WTC11 (cell line): ENCODE data around the gene HSDL2. TPM values are rescaled to one million over a fixed set of nuclear protein-coding genes. Genes with fewer than 3 reads are reported as not detected.
"Not testable (repeated sequence)": the region's sequence is repeated elsewhere in the genome, so short reads cannot be mapped to it uniquely, and the experiment has no call there.

Experiments
- ATAC-seq: fragments of 200-7000 bp; cut with Tn5 transposase; 2 replicates; pipeline ENCODE4 v1.10.0; 2021; ENCODE audit warnings: mild to moderate bottlenecking, moderate library complexity
- CTCF ChIA-PET: fragments of 300-600 bp; sonication (Branson Sonifier 250); formaldehyde crosslinking; loops from one replicate; lab custom pipeline; 2021; ENCODE audit warnings: antibody characterized with exemption; lab: Charles Lee
- POLR2A ChIA-PET: fragments of 350-600 bp; sonication (Branson Sonifier 250); formaldehyde crosslinking; loops from one replicate; lab custom pipeline; 2021; ENCODE audit warnings: antibody characterized with exemption; lab: Charles Lee
- DNase-seq: peaks from one replicate; pipeline ENCODE4 v3.0.0; 2021; ENCODE audit warnings: low spot score
- H3K27ac Mint-ChIP-seq: 2 replicates; pipeline ENCODE4 v1.8.0; 2021; ENCODE audit warnings: mixed read lengths
- H3K27me3 Mint-ChIP-seq: 2 replicates; pipeline ENCODE4 v1.8.0; 2021; ENCODE audit warnings: low read depth, mild to moderate bottlenecking, moderate library complexity, mixed read lengths
- H3K36me3 Mint-ChIP-seq: 2 replicates; pipeline ENCODE4 v1.8.0; 2021; ENCODE audit warnings: mixed read lengths
- H3K4me1 Mint-ChIP-seq: 2 replicates; pipeline ENCODE4 v1.8.0; 2022; ENCODE audit warnings: mixed read lengths
- H3K4me3 Mint-ChIP-seq: 2 replicates; pipeline ENCODE4 v1.8.0; 2021; ENCODE audit warnings: mild to moderate bottlenecking, moderate library complexity, mixed read lengths
- H3K9me3 Mint-ChIP-seq: 2 replicates; pipeline ENCODE4 v1.8.0; 2021; ENCODE audit warnings: mixed read lengths
- ATF3 ChIP-seq: sonication (generic); formaldehyde crosslinking; conservative IDR thresholded peaks from 2 replicates; pipeline ENCODE4 v1.8.1; 2022; ENCODE audit warnings: mild to moderate bottlenecking, missing genetic modification reagents
- CDX4 ChIP-seq: fragments of 250-450 bp; sonication (Bioruptor Pico); IDR thresholded peaks from 2 replicates; pipeline ENCODE4 v1.9.0; 2021; ENCODE audit warnings: moderate library complexity, mild to moderate bottlenecking, inconsistent platforms, borderline replicate concordance
- CREM ChIP-seq: sonication (generic); formaldehyde crosslinking; IDR thresholded peaks from 2 replicates; pipeline ENCODE4 v1.8.1; 2022; ENCODE audit warnings: mild to moderate bottlenecking, missing genetic modification reagents, moderate library complexity
- FOXJ3 ChIP-seq: sonication (generic); formaldehyde crosslinking; IDR thresholded peaks from 2 replicates; pipeline ENCODE4 v1.9.0; 2021; ENCODE audit warnings: missing genetic modification reagents, mild to moderate bottlenecking, borderline replicate concordance
- FOXK1 ChIP-seq: sonication (generic); formaldehyde crosslinking; IDR thresholded peaks from 2 replicates; pipeline ENCODE4 v1.8.0; 2022; ENCODE audit warnings: mild to moderate bottlenecking, moderate library complexity, missing genetic modification reagents
- FOXP4 ChIP-seq: sonication (generic); formaldehyde crosslinking; IDR thresholded peaks from 2 replicates; pipeline ENCODE4 v1.8.0; 2022; ENCODE audit warnings: mild to moderate bottlenecking, missing genetic modification reagents
- GTF2I ChIP-seq: fragments of 250-450 bp; sonication (Bioruptor Pico); conservative IDR thresholded peaks from 2 replicates; pipeline ENCODE4 v1.4.0; 2021; ENCODE audit warnings: mild to moderate bottlenecking
- HMGXB4 ChIP-seq: sonication (generic); formaldehyde crosslinking; IDR thresholded peaks from 2 replicates; pipeline ENCODE4 v1.8.1; 2023; ENCODE audit warnings: mild to moderate bottlenecking, moderate library complexity, missing genetic modification reagents
- IRF1 ChIP-seq: sonication (generic); formaldehyde crosslinking; IDR thresholded peaks from 2 replicates; pipeline ENCODE4 v1.8.0; 2023; ENCODE audit warnings: missing genetic modification reagents
- JAZF1 ChIP-seq: fragments of 250-450 bp; sonication (Bioruptor Pico); IDR thresholded peaks from 2 replicates; pipeline ENCODE4 v1.9.0; 2021; ENCODE audit warnings: moderate library complexity, mild to moderate bottlenecking, inconsistent platforms
- JUN ChIP-seq: sonication (generic); formaldehyde crosslinking; IDR thresholded peaks from 2 replicates; pipeline ENCODE4 v1.8.0; 2023; ENCODE audit warnings: mild to moderate bottlenecking, missing genetic modification reagents
- NFYB ChIP-seq: sonication (generic); formaldehyde crosslinking; conservative IDR thresholded peaks from 2 replicates; pipeline ENCODE4 v1.8.0; 2022; ENCODE audit warnings: low read depth, missing genetic modification reagents
- NR2C2 ChIP-seq: sonication (generic); formaldehyde crosslinking; IDR thresholded peaks from 2 replicates; pipeline ENCODE4 v1.8.0; 2022; ENCODE audit warnings: mild to moderate bottlenecking, missing genetic modification reagents
- RELA ChIP-seq: sonication (generic); formaldehyde crosslinking; IDR thresholded peaks from 2 replicates; pipeline ENCODE4 v1.8.1; 2022; ENCODE audit warnings: missing genetic modification reagents, mild to moderate bottlenecking, borderline replicate concordance
- TEAD1 ChIP-seq: sonication (generic); formaldehyde crosslinking; IDR thresholded peaks from 2 replicates; pipeline ENCODE4 v1.8.0; 2022; ENCODE audit warnings: mild to moderate bottlenecking, missing genetic modification reagents
- ZNF425 ChIP-seq: fragments of 250-450 bp; sonication (Bioruptor Pico); conservative IDR thresholded peaks from 2 replicates; pipeline ENCODE4 v1.9.0; 2021; ENCODE audit warnings: mild to moderate bottlenecking
- ZSCAN18 ChIP-seq: fragments of 250-450 bp; sonication (Bioruptor Pico); IDR thresholded peaks from 2 replicates; pipeline ENCODE4 v2.1.2; 2022; ENCODE audit warnings: mild to moderate bottlenecking, moderate library complexity
- total RNA-seq: library from RNA; stranded (reverse); gene quantifications from 3 replicates; pipeline ENCODE4 v1.2.3, GENCODE V29; 2021
- TF ChIP-seq, protein P1 (sequence below): sonication (generic); formaldehyde crosslinking; IDR thresholded peaks from 2 replicates; pipeline ENCODE4 v1.8.0; 2022; ENCODE audit warnings: mild to moderate bottlenecking, missing genetic modification reagents

The HSDL2 gene
- total RNA-seq, 1 experiment from 2014 or later: 13.8 TPM

DNA sequence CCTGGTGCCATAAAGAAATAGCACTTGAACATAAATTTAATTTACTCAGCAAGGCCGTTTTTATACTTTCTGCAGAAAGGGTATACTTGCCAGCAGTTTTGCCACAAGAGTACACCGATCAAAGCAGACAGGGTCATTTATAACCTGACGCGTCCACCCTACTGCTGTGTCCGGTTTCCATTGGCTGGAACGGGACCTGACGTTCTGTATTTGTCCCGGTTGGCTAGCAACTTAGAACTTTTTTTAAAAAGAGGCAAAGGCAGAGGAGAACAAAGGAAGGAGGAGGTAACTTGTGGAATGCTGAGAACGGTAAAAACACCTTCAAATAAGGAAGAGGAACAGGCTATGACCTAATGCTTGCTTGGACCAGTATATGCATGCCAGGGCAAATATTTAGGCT is 33.8 kb downstream of the HSDL2 start:
- H3K9me3 Mint-ChIP-seq, H3K4me3 Mint-ChIP-seq, H3K27me3 Mint-ChIP-seq, H3K36me3 Mint-ChIP-seq, ATAC-seq, POLR2A ChIA-PET, CTCF ChIA-PET, DNase-seq: not testable (repeated sequence)
- Mint-ChIP-seq H3K4me1 (peaks cover 15% of the 10 kb centered on the region), H3K27ac (peak overlapping the region; percentile 7; the same call in 1 of the 2 replicates)

DNA sequence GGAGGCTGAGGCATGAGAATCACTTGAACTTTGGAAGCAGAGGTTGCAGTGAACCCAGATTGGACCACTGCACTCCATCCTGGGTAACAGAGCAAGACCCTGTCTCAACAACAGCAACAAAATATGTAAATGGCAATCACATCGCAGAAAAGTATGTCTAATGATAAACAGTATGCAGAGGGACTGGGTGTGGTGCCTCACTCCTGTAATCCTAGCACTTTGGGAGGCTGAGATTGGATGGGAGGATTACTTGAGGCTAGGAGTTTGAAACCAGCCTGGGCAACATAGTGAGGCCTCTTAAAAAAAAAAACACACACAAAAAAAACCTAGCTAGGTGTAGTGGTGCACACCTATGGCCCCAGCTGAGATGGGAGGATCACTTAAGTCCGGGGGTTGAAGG is 40.3 kb downstream of the HSDL2 start:
- TF ChIP-seq NR2C2 (CRISPR knock-in tag) (no peak), IRF1 (CRISPR knock-in tag) (no peak), FOXJ3 (CRISPR knock-in tag) (no peak)
- Mint-ChIP-seq H3K4me3 (no peak overlapping the region), H3K4me1 (no peaks in the 10 kb centered on the region), H3K36me3 (no peaks in the 10 kb centered on the region), H3K27ac (no peak overlapping the region), H3K27me3 (no peaks in the 10 kb centered on the region), H3K9me3 (no peaks in the 10 kb centered on the region)
- no peak for DNase-seq
- ATAC-seq: no peak
- CTCF ChIA-PET: no interaction called here
- POLR2A ChIA-PET: no interaction called here

GRCh38 chr9:112421771-112422222 is 41.9 kb downstream of the HSDL2 start:
- CTCF ChIA-PET: no interaction called here
- H3K4me3 Mint-ChIP-seq: no peak overlapping the region
- H3K9me3 Mint-ChIP-seq: no peaks in the 10 kb centered on the region
- H3K27me3 Mint-ChIP-seq: no peaks in the 10 kb centered on the region
- ATAC-seq (no peak), DNase-seq (no peak)
- POLR2A ChIA-PET: no interaction called here
- H3K27ac Mint-ChIP-seq: no peak overlapping the region
- no peaks in the 10 kb centered on the region for H3K4me1 Mint-ChIP-seq
- no peak for TF ChIP-seq TEAD1 (CRISPR knock-in tag)
- TF ChIP-seq ZSCAN18 (CRISPR knock-in tag): no peak
- TF ChIP-seq ATF3 (CRISPR knock-in tag): no peak
- no peak for TF ChIP-seq JUN (CRISPR knock-in tag)
- TF ChIP-seq JAZF1 (CRISPR knock-in tag): no peak
- no peak for TF ChIP-seq HMGXB4
- no peak for TF ChIP-seq ZNF425 (CRISPR knock-in tag)
- no peak for TF ChIP-seq FOXP4 (CRISPR knock-in tag)
- TF ChIP-seq CREM: no peak
- TF ChIP-seq RELA: no peak
- TF ChIP-seq FOXK1 (CRISPR knock-in tag): no peak
- no peak for TF ChIP-seq CDX4 (CRISPR knock-in tag)
- no peak for TF ChIP-seq GTF2I
- no peak for TF ChIP-seq NFYB (CRISPR knock-in tag)
- TF ChIP-seq, protein P1, sequence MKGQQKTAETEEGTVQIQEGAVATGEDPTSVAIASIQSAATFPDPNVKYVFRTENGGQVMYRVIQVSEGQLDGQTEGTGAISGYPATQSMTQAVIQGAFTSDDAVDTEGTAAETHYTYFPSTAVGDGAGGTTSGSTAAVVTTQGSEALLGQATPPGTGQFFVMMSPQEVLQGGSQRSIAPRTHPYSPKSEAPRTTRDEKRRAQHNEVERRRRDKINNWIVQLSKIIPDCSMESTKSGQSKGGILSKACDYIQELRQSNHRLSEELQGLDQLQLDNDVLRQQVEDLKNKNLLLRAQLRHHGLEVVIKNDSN (CRISPR knock-in tag): no peak
- TF ChIP-seq IRF1 (CRISPR knock-in tag): no peak
- no peaks in the 10 kb centered on the region for H3K36me3 Mint-ChIP-seq
